Stimulated activated CD8-positive, alpha-beta memory T cell treated with anti-CD3 and anti-CD28 coated beads, Interleukin-4, amount 100 ng/mL, for 24 hours (primary cell): ENCODE data around the gene EHMT1.
"Not testable (repeated sequence)": the region's sequence is repeated elsewhere in the genome, so short reads cannot be mapped to it uniquely, and the experiment has no call there.

Experiments
- DNase-seq: peaks from one replicate; pipeline ENCODE4 v3.0.0-alpha.2; 2020; ENCODE audit warnings: low read depth

EHMT1 gene

DNA sequence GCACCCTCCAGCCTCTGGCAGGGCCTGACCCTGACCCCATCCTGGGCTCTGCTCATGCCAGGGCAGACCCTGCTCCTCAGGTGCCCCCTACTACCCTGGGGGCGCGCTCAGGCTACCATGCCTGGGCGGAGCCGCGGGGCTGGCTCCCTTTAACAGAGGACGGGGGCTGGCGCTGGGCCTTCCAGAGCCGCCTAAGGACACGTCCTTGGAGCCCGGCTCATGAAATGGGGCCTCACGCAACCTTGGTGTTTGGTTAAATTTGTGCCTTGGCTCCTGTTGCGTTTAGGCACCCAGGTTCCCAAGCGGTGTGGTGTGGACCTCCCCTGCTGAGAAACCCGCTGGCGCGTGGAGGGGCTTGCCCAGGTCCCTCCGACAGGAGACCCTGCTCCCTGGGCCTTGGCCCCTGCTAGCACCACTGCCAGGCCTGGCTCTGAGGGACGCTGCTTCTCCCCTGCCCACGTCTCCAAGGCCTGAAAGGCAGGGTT is 3.4 kb upstream of the EHMT1 start:
- no peak for DNase-seq

DNA sequence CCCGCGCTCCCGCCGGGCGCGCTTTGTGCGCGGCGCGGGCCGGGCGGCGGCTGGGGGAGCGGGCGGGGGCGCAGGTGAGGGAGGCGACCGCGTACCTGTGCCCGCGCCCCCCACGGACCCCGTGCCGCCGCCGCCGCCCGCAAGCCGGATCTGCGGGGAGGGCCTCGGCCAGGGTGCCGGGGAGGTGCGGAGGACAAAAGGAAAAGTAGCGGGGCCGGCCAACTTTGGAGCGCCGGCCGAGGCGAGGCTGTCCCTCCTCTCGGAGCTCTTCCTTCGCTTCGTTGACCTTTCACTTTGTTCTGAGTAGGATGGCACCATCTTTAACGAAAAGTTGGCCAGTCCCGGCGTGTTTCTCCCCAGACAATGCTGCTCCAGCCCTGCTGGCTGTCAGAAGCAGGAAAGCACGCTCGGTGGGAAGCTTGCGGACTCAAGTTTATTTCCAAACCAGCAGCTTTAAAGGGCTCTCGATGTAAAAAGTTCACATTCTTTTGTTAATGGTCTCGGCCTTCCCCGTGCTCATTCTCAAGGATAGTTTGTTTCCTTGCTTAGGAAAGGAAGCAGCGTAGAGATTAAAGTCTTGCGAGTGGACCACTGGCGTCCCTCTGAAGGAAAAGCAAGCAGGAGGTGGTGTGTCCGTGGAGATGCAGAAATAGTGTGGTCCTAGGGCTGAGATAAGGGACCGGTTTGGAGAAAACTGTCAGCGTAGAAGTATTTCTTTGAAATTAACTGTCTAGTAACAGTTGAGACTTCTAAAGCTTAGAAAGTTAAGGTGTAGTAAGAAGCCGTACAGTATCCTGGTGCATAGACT is 639 bp downstream of the EHMT1 start:
- no peak for DNase-seq

DNA sequence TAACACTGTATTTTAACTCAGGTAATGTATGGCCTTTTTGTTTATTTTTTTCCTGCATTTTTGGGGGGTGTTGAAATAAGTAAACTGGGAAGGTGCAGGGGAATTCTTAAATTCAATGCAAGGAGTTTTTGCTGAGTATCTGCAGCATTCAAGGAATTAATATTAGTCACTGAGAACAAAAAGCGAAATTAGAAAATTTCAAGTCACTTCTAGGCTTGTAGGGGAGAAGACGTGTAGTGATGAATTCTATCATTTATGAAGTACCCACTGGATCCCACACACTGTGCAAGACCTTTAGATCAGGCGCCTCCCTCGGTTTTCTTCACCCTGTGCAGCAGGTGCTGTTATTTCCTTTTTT is 1.2 kb downstream of the EHMT1 start:
- no peak for DNase-seq

DNA sequence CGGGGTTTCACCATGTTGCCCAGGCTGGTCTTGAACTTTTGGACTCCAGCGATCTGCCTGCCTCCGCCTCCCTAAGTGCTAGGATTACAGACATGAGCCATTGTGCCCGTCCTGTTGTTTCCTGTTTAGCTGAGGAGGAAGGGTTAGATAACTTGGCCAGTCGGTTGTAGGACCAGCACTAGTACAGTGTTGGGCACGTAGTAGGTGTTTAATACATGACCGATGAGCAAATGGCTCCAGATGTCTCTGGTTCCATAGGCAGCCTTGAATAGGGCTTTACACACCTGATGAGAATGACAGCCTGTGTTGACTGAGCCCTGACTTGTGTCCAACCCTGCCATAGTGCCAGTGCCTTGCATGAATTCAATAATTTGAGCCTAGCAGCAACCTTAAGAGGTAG is 1.8 kb downstream of the EHMT1 start:
- DNase-seq: no peak

DNA sequence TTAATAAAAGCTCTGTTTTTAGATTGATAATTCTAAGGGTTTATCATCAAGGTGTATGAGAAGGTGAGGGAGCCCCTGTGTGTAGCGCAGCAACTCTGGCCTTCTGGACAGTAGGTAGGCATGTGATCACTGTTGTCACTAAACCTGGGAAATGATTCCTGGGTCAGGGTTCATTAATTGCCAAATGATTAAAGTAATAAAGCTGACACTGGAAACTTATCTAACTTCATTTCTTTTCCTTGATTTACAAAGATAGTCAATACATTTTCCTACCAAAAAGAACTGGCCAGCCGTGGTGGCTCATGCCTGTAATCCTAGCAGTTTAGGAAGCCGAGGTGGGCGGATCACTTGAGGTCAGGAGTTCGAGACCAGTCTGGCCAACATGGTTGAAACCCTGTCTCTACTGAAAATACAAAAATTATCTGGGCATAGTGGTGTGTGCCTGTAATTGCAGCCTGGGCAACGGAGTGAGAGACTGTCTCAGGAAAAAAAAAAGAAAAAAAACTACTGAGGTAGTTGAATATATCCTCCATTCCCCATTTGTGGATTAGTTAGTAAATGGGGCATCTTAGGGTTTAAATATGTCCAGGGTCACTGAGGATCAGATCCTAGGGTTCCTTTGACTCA is 2.4 kb downstream of the EHMT1 start:
- no peak for DNase-seq

DNA sequence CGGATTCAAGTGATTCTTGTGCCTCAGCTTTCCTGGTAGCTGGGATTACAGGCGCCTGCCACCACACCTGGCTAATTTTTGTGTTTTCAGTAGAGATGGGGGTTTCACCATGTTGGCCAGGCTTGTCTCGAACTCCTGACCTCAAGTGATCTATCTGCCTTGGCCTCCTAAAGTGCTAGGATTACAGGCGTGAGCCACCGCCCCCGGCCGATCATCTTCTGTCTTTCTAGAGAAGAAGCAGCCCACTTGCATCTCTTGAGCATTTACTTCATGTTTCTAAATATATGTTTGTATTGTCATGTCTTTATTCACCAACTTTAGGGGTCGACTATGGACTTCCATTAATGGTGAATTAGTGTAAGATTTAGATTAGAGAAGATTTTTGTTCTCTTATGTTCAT is 3.4 kb downstream of the EHMT1 start:
- not testable (repeated sequence) for DNase-seq

DNA sequence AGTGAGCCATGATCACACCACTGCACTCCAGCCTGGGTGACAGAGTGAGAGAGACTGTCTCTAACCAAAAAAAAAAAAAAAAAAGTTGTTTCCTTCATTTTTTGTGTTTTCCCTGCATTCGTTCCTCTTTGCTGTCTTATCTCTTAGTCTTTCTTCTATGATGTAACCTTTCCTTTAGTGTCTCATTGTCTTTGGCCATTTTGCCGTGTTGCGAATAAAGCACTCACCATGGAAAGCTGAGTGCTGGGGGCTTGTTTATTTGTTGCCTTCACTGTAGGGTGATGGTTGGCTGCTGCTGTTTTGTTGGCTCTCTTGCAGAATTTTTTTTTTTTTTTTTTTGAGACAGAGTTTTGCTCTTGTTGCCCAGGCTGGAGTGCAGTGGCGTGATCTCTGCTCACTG is 7.7 kb downstream of the EHMT1 start:
- no peak for DNase-seq

DNA sequence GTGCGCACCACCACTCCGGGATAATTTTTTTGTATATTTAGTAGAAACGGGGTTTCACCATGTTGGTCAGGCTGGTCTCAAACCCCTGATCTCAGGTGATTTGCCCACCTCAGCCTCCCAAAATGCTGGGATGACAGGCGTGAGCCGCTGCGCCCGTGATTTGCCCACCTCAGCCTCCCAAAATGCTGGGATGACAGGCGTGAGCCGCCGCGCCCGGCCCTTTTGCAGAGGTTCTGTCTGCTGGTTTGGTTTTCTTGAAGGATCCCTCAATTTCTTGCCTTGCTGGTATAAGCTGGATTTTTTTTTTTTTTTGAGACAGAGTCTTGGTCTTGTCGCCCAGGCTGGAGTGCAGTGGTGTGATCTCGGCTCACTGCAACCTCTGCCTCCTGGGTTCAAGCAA is 8.6 kb downstream of the EHMT1 start:
- not testable (repeated sequence) for DNase-seq

DNA sequence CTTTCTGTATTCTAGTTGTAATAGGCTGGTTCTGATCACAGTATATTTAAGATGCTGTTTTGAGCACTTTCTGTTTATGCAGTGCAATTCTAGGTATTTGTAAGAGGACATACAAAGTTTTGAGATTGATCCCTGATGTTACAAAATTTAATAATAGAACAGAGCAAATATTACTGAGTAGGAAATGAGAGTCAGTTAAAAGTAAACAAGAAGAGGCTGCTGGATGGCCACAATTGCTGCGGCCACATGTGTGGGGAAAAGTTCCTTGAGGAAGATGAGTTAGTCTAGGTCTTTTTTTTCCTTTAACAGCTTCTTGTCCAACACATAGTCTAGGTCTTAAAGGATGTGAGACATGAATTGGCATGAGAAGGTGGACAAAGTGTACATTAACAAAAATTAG is 11.3 kb downstream of the EHMT1 start:
- DNase-seq: no peak

DNA sequence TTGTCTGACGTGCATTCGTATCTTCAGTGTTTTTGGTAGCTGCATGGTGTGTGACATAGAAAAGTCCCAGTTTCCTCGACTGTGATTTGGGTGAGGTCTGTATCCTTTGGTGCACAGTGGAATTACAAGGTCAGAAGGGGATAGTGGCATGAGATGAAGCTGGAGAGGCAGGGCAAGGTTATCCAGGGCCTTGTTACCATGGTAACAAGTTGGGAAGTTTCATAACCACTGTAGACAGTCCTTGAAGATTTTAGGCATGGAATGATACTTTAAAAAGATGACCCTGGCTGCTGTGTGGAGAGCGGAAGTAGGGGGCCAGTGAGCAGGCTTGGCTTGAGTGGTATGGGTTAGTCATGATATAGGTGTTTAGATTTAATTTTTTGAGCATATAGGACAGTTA is 11.9 kb downstream of the EHMT1 start:
- DNase-seq: no peak

DNA sequence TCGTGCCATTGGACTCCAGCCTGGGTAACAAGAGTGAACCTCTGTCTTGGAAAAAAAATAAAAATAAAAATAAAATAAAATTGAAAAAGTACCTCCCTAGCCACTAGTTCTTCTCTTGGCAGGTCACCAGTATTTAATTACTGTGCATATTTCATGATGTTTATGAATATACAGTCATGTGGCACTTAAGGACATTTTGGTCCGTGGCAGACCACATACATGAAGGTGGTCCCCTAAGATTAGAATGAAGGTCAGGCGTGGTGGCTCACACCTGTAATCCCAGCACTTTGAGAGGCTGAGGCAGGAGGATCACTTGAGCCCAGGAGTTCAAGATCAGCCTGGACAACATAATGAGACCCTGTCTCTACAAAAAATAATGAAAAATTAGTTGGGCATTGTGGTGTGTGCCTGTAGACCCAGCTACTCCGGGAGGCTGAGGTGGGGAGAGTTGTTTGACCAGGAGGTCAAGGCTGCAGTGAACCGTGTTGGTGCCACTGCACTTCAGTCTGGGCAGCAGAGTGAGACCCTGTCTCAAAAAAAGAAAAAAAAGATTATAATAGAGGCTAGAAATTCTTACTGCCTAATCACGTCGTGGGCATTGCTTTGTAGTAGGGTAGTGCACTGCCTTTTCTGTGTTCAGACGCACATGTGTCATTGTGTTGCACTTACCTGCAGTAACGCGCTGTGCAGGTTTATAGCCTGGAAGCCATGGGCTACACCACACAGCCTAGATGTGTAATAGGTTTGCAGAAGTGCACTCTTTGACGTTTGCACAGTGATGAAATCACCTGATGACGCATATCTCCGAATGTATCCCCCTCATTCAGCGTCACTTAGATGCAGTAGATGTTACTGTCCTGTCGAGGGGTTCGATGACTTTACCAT is 12.8 kb downstream of the EHMT1 start:
- no peak for DNase-seq

DNA sequence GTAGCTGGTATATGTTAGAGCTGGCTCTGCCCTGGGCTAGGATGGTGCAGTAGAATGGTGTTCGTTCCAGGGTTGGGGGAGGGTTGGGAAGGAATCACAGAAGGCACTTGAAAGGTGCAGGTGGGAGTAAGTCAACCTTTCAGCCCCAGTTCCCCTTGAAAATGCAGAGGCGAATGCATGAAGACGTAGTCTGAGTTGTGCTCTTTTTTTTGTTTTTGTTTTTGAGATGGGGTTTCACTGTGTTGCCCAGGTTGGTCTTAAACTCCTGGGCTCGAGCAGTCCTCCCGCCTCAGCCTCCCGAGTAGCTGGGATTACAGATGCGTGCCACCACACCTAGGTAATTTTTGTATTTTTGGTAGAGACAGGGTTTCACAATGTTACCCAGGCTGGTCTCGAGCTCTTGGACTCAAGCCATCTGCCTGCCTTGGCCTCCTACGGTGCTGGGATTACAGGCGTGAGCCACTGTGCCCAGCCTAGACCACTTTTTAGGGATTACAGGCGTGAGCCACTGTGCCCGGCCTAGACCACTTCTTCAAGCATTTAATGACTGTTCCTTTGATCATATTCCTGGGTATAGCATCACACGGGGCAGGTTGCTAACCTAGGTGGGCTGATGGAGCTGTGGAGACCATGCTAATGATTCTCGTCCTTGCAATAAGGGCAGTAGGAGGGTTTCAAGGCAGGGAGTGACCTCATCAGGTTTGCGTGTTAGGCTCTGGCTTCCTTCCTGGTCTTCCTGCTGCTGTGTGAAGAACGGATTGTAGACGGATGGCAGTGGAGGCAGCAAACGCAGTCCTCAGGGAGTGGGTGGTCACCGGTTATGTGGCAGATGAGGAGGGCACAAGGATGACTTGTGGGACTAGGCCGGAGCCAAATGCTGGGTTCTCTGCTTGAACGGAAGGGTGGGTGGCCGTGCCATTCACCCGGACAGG is 13.7 kb downstream of the EHMT1 start:
- DNase-seq: no peak

DNA sequence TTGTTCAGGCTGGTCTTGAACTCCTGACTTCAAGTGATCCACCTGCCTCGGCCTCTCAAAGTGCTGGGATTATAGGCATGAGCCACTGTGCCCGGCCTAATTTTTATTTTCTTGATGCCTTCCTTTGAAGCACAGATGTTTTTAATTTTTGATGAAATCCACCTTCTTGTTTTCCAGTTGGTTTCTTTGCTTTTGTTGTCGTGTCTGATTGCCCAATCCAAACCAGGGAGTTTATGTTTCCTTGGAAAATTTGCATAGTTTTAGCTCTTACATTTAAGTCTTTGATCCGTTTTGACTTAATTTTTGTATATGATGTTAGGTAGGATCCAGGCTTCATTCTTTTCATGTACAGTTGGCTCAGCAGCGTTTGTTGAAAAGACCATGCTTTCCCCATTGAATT is 15.2 kb downstream of the EHMT1 start:
- no peak for DNase-seq

DNA sequence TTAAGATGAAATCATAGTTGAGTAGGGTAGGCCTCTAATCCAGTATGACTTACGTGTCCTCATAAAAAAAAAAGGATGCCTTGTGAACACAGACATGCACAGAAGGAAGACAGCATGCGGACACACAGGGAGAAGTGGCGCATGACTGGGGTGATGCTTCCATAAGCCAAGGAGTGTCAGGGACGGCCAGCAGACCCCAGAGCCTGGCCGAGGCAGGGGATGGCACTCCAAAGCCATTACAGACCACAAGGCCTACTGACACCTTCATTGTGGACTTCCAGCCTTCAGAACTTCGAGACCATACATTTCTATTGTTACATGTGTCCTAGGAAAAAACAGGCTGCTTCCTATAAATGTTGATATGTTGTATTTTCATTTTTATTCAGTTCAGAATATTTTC is 19.9 kb downstream of the EHMT1 start:
- no peak for DNase-seq

DNA sequence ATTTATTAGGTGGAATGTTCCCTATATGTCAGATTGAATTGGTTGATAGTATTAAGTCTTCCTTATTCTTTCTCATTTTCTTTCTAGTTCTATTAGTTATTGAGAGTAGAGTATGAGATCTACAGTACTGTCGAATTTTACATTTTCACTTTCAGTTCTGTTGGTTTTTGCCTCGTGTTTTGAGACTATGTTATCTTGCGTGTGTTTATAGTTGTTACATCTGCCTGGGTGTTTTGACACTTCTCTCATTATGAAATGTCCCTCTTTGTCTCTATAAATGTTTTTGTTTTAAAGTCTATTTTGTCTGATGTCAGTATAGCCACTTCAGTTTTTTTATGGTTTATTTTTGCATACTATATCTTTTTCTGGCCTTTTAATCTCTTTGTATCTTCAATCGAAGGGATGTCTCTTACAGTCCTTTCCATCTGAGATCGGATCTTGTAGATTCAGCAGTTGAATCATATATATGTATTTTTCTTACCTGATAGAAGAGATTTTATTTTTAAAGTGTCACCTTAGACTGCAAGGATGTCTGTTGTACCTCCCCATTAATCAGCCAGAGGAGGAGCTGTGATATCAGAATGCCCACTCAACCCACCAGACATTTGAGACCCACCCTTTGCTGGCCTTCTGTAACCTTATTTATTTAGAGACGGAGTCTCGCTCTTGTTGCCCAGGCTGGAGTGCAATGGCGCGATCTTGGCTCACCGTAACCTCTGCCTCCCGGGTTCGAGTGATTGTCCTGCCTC is 20.7 kb downstream of the EHMT1 start:
- no peak for DNase-seq

DNA sequence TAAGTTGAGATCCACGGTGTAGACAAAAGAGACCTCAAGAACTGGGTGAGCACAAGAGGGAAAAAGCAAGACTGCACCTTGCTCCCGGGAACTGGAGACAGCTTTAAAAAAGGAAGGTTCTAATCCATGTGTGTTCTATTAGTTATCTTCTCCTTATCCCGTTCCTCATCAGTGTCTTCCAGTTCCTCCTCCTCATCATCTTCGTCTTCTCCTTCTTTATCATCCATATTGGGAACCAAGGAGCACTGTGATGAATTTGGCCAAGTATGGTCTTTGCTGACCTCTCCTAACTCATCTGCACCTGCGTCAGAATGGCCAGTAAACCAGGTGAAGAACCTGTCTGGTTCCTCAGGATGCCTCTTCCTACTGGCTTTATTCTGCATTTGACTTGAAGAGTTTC is 22.1 kb downstream of the EHMT1 start:
- DNase-seq: no peak

DNA sequence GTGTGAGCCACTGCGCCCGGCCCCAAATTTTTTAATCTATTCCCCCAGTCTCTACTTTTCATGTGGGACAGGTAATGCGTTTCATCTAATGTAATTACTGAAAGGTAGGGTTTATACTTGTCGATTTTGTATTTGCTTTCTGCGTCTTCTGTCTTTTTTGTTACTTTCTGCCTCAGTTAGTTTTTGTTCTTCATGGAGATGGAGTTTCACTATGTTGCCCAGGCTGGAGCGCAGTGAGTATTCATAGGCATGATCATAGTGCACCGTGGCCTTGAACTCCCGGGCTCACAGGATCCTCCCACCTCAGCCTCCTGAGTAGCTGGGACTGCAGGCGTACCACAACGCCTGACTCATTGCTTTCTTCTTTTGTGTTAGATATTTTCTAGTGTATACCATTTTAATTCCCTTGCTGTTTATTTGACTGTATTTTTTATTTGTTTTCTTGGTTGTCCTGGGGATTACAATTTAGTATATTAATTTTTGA is 23.4 kb downstream of the EHMT1 start:
- no peak for DNase-seq

DNA sequence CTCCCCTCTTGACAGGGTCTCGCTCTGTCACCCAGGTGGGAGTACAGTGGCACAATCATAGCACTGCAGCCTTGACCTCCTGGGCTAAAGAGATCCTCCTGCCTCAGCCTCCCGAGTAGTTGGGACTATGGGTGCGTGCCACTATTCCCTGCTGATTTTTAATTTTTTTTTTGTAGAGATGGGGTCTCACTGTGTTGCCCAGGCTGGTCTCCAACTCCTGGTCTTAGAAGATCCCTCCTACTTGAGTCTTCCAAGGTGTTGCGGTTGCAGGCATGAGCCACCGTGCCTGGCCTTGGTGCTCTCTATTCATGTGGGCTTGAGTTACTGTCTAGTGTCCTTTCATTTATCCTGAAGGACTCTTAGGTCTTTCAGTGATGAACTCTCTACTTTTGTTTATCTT is 24.1 kb downstream of the EHMT1 start:
- DNase-seq: no peak

DNA sequence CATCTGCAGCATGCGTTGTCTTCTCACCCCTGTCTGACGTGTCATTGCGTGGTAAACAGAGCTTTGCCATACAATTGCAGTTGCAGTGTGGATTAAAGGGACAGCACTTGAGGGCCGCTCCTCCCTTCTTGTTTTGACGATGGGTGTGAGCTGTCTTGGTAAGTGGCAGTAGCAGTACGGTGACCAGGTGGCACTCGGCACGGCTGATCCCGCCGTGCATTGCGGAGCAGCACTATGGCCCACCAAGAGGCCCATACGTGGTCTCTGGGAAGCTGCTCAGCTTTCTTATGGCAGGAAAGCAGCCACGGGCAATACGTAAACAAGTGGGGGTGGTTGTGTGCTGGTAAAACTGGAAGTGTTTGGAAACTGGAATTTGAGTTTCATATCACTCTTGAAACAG is 25.1 kb downstream of the EHMT1 start:
- DNase-seq: no peak

DNA sequence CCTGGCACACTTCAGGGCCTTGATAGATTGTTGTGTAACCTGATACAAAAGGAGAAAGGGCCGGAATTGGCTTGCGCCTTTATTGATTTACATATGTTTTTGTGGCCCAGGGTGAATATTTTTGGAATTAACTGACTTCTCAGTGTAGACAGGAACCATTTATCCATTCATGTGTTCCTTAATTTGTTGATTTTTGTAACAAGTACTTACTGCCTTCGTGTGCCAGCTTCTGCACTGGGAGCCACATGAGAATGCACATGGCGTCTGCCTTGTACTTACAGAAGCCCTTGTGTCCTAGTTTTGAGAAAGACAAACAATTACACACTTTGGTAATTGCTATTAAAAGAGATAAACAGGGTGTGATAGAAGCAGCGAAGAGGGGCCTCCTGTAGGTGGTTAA is 26.4 kb downstream of the EHMT1 start:
- DNase-seq: no peak

DNA sequence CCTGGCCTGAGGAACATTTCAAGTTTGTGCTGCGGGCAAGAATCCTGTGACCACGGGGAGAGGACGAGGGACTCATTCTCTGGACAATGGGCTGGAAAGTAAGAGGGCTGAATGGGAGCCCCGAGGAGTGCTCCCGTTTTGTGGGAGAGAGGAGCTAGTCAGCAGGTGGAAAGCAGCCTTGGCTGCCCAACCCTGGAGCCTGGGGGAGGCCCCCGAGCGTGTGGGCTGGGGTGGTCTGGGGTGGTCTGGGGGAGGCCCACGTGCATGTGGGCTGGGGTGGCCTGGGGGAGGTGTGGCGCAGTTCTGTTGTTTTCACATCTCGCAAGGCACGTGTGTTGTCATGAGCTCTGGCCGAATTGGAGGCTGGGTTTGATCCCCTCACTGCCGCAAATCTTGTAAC is 27.5 kb downstream of the EHMT1 start:
- DNase-seq: no peak
